Adipocyte (in vitro differentiated cells): Measurements from ENCODE around the gene ADAMTS15.

Experiments
- DNase-seq: peaks from one replicate; pipeline ENCODE4 v3.0.0-alpha.2; 2015; ENCODE audit warnings: low read depth
- H3K27me3 ChIP-seq: replicated peaks from 2 replicates; pipeline ENCODE4 v1.7.0; 2013; ENCODE audit warnings: mild to moderate bottlenecking, low read length, moderate library complexity; ENCODE audit not compliant: control insufficient read depth, insufficient read depth
- H3K36me3 ChIP-seq: 2 replicates; pipeline ENCODE4 v1.7.0; 2013; ENCODE audit warnings: low read length, mild to moderate bottlenecking, moderate library complexity; ENCODE audit not compliant: control insufficient read depth, insufficient read depth, severe bottlenecking
- H3K4me1 ChIP-seq: 2 replicates; pipeline ENCODE4 v1.7.0; 2013; ENCODE audit warnings: mild to moderate bottlenecking, low read length, moderate library complexity; ENCODE audit not compliant: control insufficient read depth, insufficient read depth
- H3K4me3 ChIP-seq: 2 replicates; pipeline ENCODE4 v1.7.0; 2013; ENCODE audit warnings: mild to moderate bottlenecking, low read length, moderate library complexity
- H3K9ac ChIP-seq: 2 replicates; pipeline ENCODE4 v1.7.0; 2013; ENCODE audit warnings: mild to moderate bottlenecking, low read length, moderate library complexity
- H3K9me3 ChIP-seq: 2 replicates; pipeline ENCODE4 v1.7.0; 2013; ENCODE audit warnings: mild to moderate bottlenecking, low read length, moderate library complexity; ENCODE audit not compliant: control insufficient read depth

The ADAMTS15 gene

GRCh38 chr11:130439160-130439519, 9.3 kb upstream of the ADAMTS15 start:
- H3K9ac ChIP-seq: no peak overlapping the region
- no peaks in the 10 kb centered on the region for H3K27me3 ChIP-seq
- DNase-seq: no peak
- no peak overlapping the region for H3K4me3 ChIP-seq
- no peaks in the 10 kb centered on the region for H3K36me3 ChIP-seq
- peaks cover 23% of the 10 kb centered on the region for H3K4me1 ChIP-seq
- H3K9me3 ChIP-seq: peaks cover 5% of the 10 kb centered on the region

- no peak for DNase-seq
- Histone ChIP-seq H3K9ac (no peak overlapping the region), H3K36me3 (no peaks in the 10 kb centered on the region), H3K9me3 (peaks cover 5% of the 10 kb centered on the region), H3K27me3 (no peaks in the 10 kb centered on the region), H3K4me3 (no peak overlapping the region), H3K4me1 (peaks cover 19% of the 10 kb centered on the region)
Measured at GRCh38 chr11:130439876-130440275, 8.6 kb upstream of the ADAMTS15 start.

GRCh38 chr11:130441719-130442118, 6.7 kb upstream of the ADAMTS15 start:
- Histone ChIP-seq H3K36me3 (no peaks in the 10 kb centered on the region), H3K4me3 (no peak overlapping the region), H3K9me3 (peaks cover 5% of the 10 kb centered on the region), H3K9ac (no peak overlapping the region), H3K4me1 (peaks cover 5% of the 10 kb centered on the region), H3K27me3 (no peaks in the 10 kb centered on the region)
- no peak for DNase-seq

- H3K9me3 ChIP-seq: peaks cover 5% of the 10 kb centered on the region
- H3K27me3 ChIP-seq: no peaks in the 10 kb centered on the region
- DNase-seq: no peak
- peak overlapping the region; percentile 17 for H3K9ac ChIP-seq
- no peaks in the 10 kb centered on the region for H3K36me3 ChIP-seq
- peaks cover 5% of the 10 kb centered on the region for H3K4me1 ChIP-seq
- no peak overlapping the region for H3K4me3 ChIP-seq
Measured at GRCh38 chr11:130442737-130443136, 5.7 kb upstream of the ADAMTS15 start.

- H3K4me3 ChIP-seq: no peak overlapping the region
- no peaks in the 10 kb centered on the region for H3K27me3 ChIP-seq
- DNase-seq: no peak
- no peak overlapping the region for H3K9ac ChIP-seq
- H3K36me3 ChIP-seq: no peaks in the 10 kb centered on the region
- peaks cover 14% of the 10 kb centered on the region for H3K4me1 ChIP-seq
- H3K9me3 ChIP-seq: peaks cover 5% of the 10 kb centered on the region
Measured at GRCh38 chr11:130445788-130446187, 2.7 kb upstream of the ADAMTS15 start.

GRCh38 chr11:130448039-130448415, 418 bp upstream of the ADAMTS15 start:
- H3K9ac ChIP-seq: peak overlapping the region; percentile 93
- H3K4me3 ChIP-seq: peak overlapping the region; percentile 87
- H3K9me3 ChIP-seq: no peaks in the 10 kb centered on the region
- peaks cover 30% of the 10 kb centered on the region for H3K4me1 ChIP-seq
- H3K27me3 ChIP-seq: no peaks in the 10 kb centered on the region
- DNase-seq: no peak
- H3K36me3 ChIP-seq: no peaks in the 10 kb centered on the region

GRCh38 chr11:130449310-130449990, 1.0 kb downstream of the ADAMTS15 start:
- peak; percentile 49 for DNase-seq
- no peaks in the 10 kb centered on the region for H3K27me3 ChIP-seq

GRCh38 chr11:130449996-130450769, 1.7 kb downstream of the ADAMTS15 start:
- DNase-seq: peak; percentile 74
- Histone ChIP-seq H3K36me3 (peaks cover 3% of the 10 kb centered on the region), H3K9me3 (no peaks in the 10 kb centered on the region), H3K4me3 (peak overlapping the region; percentile 87), H3K9ac (peak overlapping the region; percentile 93), H3K4me1 (peaks cover 51% of the 10 kb centered on the region), H3K27me3 (no peaks in the 10 kb centered on the region)

More at GRCh38 chr11:130449310-130449990, 1.0 kb downstream of the ADAMTS15 start:
- H3K9ac ChIP-seq: peak overlapping the region; percentile 93
- H3K4me1 ChIP-seq: peaks cover 44% of the 10 kb centered on the region
- H3K9me3 ChIP-seq: no peaks in the 10 kb centered on the region
- H3K4me3 ChIP-seq: peak overlapping the region; percentile 87
- no peaks in the 10 kb centered on the region for H3K36me3 ChIP-seq

- H3K36me3 ChIP-seq: peaks cover 11% of the 10 kb centered on the region
- peaks cover 64% of the 10 kb centered on the region for H3K4me1 ChIP-seq
- peak; percentile 51 for DNase-seq
- H3K9ac ChIP-seq: peak overlapping the region; percentile 93
- no peaks in the 10 kb centered on the region for H3K27me3 ChIP-seq
- peak overlapping the region; percentile 87 for H3K4me3 ChIP-seq
- H3K9me3 ChIP-seq: no peaks in the 10 kb centered on the region
Measured at GRCh38 chr11:130451231-130452019, 3.0 kb downstream of the ADAMTS15 start.

- Histone ChIP-seq H3K9ac (peak overlapping the region; percentile 93), H3K4me3 (peak overlapping the region; percentile 87), H3K4me1 (peaks cover 71% of the 10 kb centered on the region), H3K27me3 (no peaks in the 10 kb centered on the region), H3K9me3 (no peaks in the 10 kb centered on the region), H3K36me3 (peaks cover 17% of the 10 kb centered on the region)
- peak; percentile 34 for DNase-seq
Measured at GRCh38 chr11:130452176-130452575, 3.7 kb downstream of the ADAMTS15 start.

GRCh38 chr11:130452940-130453339, 4.5 kb downstream of the ADAMTS15 start:
- no peaks in the 10 kb centered on the region for H3K27me3 ChIP-seq

More at GRCh38 chr11:130452940-130453339, 4.5 kb downstream of the ADAMTS15 start:
- Histone ChIP-seq H3K9ac (peak overlapping the region; percentile 93), H3K36me3 (peaks cover 20% of the 10 kb centered on the region), H3K4me3 (peak overlapping the region; percentile 87), H3K4me1 (peaks cover 77% of the 10 kb centered on the region), H3K9me3 (no peaks in the 10 kb centered on the region)
- DNase-seq: no peak
